ENCODE results near the gene RPUSD2.

DNA sequence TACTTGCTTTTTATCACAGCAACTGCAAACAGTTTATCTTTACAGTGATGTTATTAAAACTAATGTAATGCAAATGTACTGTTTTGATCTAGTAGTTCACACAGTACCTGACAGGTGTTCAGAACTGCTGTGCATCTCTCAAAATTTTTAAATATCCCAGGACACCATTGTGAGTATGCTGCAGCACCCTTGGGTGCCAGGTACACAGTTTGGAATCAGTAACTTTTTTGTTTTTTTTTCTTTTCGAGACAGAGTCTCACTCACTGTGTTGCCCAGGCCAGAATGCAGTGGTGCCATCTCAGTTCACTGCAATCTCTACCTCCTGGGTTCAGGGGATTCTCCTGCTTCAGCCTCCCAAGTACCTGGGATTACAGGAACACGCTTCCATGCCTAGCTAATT lies 27.9 kb downstream of the RPUSD2 start:
- TF ChIP-seq, protein P1, sequence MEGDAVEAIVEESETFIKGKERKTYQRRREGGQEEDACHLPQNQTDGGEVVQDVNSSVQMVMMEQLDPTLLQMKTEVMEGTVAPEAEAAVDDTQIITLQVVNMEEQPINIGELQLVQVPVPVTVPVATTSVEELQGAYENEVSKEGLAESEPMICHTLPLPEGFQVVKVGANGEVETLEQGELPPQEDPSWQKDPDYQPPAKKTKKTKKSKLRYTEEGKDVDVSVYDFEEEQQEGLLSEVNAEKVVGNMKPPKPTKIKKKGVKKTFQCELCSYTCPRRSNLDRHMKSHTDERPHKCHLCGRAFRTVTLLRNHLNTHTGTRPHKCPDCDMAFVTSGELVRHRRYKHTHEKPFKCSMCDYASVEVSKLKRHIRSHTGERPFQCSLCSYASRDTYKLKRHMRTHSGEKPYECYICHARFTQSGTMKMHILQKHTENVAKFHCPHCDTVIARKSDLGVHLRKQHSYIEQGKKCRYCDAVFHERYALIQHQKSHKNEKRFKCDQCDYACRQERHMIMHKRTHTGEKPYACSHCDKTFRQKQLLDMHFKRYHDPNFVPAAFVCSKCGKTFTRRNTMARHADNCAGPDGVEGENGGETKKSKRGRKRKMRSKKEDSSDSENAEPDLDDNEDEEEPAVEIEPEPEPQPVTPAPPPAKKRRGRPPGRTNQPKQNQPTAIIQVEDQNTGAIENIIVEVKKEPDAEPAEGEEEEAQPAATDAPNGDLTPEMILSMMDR (IDR thresholded peaks at IDR 0.05), result no peak
- no peak for TF ChIP-seq POLR2AphosphoS5 (IDR thresholded peaks at IDR 0.05)
